ENCODE measurements around the gene CPNE8.

The CPNE8 gene

DNA sequence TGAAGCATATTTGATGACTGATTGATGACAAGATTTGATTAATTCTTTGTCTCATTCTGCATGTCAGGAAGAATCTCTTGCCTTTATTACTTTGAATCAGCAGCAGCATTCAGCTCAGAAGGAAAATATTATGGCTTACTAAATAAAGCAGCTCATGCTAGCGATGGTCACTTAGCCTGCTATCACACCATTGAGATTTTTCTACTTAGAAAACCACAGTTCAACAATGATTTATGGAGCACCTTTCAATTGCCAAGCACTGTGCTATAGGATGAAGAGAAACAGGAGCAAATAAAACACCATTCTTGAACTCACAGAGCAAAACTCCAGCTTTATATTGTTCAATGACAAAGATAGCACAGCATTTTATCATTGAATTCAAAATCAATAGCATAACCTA is 197.7 kb downstream of the CPNE8 start:
- H3K36me3 ChIP-seq (ENCODE audit: insufficient read depth, low read length) = no peaks in the 10 kb centered on the region

DNA sequence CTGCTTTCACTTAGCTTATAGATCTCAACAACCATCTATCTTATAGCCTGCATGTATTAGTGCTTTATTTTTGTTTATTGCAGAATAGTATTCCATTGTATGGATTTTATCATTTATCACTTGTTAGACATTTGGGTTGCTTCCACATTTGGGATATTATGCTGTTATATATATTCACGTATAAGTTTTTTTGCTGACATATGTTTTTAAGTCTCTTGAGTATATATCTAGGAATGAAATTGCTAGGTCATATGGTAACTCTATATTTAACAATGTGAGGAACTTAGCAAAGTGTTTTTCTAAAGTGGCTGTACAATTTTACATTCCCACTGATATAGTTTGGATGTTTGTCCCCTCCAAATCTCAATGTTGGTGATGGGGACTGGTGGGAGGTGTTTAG is 208.1 kb downstream of the CPNE8 start:
- Histone ChIP-seq H3K36me3 (ENCODE audit: insufficient read depth, low read length) (no peaks in the 10 kb centered on the region), H3K4me1 (ENCODE audit: insufficient read depth, low read length) (peaks cover 11% of the 10 kb centered on the region), H3K9ac (ENCODE audit: low read depth, low read length) (no peak overlapping the region), H3K9me3 (ENCODE audit: control insufficient read depth, insufficient read depth, low read length) (no peaks in the 10 kb centered on the region)

More for the DNA sequence above, 197.7 kb downstream of the CPNE8 start:
- Histone ChIP-seq H3K9ac (ENCODE audit: low read depth, low read length) (no peak overlapping the region), H3K4me1 (ENCODE audit: insufficient read depth, low read length) (no peaks in the 10 kb centered on the region), H3K9me3 (ENCODE audit: control insufficient read depth, insufficient read depth, low read length) (no peaks in the 10 kb centered on the region)

DNA sequence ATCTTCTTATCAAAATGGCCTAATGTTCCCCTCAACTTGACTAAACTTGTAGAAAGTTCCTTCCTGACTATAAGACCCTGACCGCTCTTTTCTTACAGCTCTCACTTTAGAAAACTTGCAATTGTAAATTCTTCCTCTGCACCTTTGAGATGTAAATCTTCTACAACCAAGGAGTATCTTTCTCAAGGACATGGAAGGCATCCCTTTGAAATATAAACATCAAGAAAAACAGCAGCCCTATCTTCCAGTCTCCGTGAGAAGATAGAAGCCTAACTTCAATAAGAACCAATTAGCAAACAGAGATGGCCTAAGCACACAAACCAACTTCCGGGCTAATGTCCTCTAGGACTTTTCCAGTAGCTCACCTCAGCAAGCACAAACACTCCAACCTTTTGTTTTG is 210.3 kb downstream of the CPNE8 start:
- no peak overlapping the region for H3K9ac ChIP-seq (ENCODE audit: low read depth, low read length)
- H3K36me3 ChIP-seq (ENCODE audit: insufficient read depth, low read length) = no peaks in the 10 kb centered on the region
- no peaks in the 10 kb centered on the region for H3K9me3 ChIP-seq (ENCODE audit: control insufficient read depth, insufficient read depth, low read length)
- H3K4me1 ChIP-seq (ENCODE audit: insufficient read depth, low read length) = peaks cover 11% of the 10 kb centered on the region

DNA sequence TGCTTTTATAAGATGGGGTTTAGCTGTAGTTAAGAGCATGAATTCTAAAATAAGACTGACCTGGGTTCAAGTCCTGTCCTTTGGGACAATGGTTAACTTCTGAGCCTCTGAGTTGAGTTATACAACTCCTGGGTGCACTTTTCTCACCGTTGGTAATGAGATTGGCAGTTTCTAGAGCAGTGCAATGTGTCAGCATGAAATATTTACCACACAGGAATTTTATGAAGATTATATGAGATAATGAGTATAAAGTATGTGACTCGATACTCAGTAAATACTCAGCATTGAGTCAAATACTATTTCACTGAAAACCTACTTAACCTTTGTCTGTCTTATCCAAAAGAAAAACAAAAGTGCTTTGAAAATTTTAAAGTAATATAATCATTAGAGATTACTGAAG is 214.2 kb downstream of the CPNE8 start:
- H3K36me3 ChIP-seq (ENCODE audit: insufficient read depth, low read length) = no peaks in the 10 kb centered on the region
- no peak overlapping the region for H3K9ac ChIP-seq (ENCODE audit: low read depth, low read length)
- H3K9me3 ChIP-seq (ENCODE audit: control insufficient read depth, insufficient read depth, low read length) = no peaks in the 10 kb centered on the region
- peaks cover 11% of the 10 kb centered on the region for H3K4me1 ChIP-seq (ENCODE audit: insufficient read depth, low read length)

DNA sequence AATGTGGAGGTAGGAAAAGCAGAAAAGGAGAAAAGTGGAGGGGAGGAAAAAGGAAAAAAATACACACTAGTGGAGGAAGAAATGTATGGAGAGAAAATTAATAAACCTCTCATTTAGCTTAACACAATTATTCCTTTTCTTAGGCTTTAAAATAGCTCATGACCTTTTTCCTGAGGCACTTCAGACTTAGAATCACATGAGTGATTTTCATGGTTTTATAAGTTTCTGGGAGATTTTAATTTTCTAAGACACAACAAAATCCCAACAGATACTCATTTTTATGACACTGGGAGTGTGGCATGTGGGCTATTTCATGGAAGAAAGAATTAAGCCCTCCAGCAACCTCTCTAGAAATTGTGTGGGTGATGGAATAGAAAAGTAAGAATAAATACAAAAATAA is 214.7 kb downstream of the CPNE8 start:
- Histone ChIP-seq H3K9ac (ENCODE audit: low read depth, low read length) (no peak overlapping the region), H3K9me3 (ENCODE audit: control insufficient read depth, insufficient read depth, low read length) (no peaks in the 10 kb centered on the region), H3K36me3 (ENCODE audit: insufficient read depth, low read length) (no peaks in the 10 kb centered on the region), H3K4me1 (ENCODE audit: insufficient read depth, low read length) (peaks cover 11% of the 10 kb centered on the region)

DNA sequence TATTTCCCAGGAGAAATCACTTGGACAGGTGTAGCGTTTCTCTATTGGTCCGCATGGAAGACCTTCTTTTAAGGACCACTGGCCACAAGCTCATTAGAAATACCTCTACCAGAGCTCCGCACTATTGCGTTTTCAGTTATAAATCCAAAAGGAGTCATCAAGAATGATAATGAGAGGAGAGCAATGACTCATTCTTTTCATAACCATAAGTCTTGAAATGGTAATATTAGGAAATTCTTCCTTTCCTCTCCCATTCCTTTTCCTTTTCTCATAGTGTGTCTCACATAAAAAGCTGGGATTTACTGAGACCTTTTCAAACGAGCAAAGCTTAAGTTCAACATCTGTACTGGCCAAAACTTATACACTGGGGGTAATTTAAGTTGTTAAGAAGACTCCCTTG is 215.7 kb downstream of the CPNE8 start:
- H3K4me1 ChIP-seq (ENCODE audit: insufficient read depth, low read length) = 0 out of 2 replicates have a peak, but pooled peaks cover 3% of the 10 kb centered on the region
- H3K9me3 ChIP-seq (ENCODE audit: control insufficient read depth, insufficient read depth, low read length) = no peaks in the 10 kb centered on the region
- H3K36me3 ChIP-seq (ENCODE audit: insufficient read depth, low read length) = no peaks in the 10 kb centered on the region
- H3K9ac ChIP-seq (ENCODE audit: low read depth, low read length) = no peak overlapping the region

DNA sequence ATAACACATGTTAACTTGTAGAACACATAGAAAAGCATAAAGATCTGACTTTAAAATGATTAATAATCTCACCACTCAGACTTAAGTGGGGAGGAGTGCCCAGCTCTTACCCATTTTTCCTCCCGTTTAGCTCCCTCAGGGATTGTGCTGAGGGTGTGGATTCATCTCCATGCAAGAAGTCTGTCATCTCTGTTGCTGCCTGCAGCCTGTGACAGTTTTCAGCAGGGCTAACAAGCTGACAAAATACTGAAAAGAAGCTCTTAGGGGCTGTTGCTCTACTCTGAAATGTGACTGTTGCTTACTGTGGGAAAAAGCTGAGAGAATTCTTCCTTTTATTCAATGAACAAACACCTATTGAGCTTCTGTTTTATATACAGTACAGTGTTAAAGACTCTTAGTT is 216.2 kb downstream of the CPNE8 start:
- H3K9me3 ChIP-seq (ENCODE audit: control insufficient read depth, insufficient read depth, low read length) = no peaks in the 10 kb centered on the region
- H3K9ac ChIP-seq (ENCODE audit: low read depth, low read length) = no peak overlapping the region
- H3K4me1 ChIP-seq (ENCODE audit: insufficient read depth, low read length) = no peaks in the 10 kb centered on the region
- no peaks in the 10 kb centered on the region for H3K36me3 ChIP-seq (ENCODE audit: insufficient read depth, low read length)

DNA sequence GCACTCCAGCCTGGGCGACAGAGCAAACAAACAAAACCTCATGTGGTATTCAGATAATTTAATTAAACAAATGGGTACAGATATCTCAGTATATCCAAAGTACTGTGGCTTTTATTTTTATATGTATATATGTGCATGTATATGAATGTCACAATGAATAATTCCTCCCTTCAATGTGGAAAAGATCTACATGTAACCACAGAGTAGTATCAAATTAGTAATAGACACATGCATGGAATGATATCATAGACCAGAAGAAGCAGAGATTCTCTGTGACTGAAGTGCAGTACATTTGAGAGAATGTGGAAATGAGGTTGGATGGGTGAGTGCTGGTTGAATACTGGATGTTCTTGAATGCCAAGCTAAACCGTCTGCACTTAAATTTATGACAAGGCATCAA is 222.9 kb downstream of the CPNE8 start:
- H3K9ac ChIP-seq (ENCODE audit: low read depth, low read length) = no peak overlapping the region
- H3K36me3 ChIP-seq (ENCODE audit: insufficient read depth, low read length) = no peaks in the 10 kb centered on the region
- no peaks in the 10 kb centered on the region for H3K9me3 ChIP-seq (ENCODE audit: control insufficient read depth, insufficient read depth, low read length)
- no peaks in the 10 kb centered on the region for H3K4me1 ChIP-seq (ENCODE audit: insufficient read depth, low read length)

DNA sequence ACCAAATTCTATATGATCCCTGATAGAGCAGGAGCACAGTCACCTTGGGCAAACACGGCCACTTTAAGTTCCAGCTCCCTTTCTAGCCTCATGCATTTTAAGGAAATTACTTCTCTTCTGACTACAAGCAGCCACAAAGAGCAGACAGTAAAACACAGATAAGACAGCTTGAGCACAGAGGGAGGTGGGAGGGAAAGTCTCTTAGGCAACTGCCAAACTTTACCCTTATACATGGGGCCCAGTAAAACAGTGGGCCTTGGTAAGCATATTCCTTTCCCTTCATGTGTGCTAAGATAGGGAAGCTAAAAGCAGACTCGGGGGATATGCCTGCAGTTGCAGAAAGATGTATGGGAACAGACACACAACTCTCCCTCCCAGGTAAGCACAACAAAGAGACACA is 235.9 kb downstream of the CPNE8 start:
- Histone ChIP-seq H3K9me3 (ENCODE audit: control insufficient read depth, insufficient read depth, low read length) (no peaks in the 10 kb centered on the region), H3K9ac (ENCODE audit: low read depth, low read length) (no peak overlapping the region), H3K4me1 (ENCODE audit: insufficient read depth, low read length) (no peaks in the 10 kb centered on the region), H3K36me3 (ENCODE audit: insufficient read depth, low read length) (no peaks in the 10 kb centered on the region)

DNA sequence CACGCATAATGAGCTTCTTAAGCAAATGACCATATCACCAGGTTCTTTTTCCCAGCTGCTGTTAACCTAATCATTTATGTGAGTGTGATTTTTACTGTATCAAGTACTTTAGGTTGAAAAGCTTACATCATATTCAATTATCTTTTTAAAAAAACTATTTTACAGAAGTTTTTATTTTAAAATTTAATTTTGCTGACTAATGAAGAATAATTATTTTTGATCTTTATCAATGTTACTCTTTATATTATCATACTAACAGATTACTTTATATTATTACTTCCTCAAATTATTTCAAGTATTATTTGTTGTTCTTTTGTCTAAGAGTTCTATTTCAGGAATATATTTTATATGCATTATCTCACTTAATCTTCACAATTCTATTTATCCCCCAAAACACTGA is 236.3 kb downstream of the CPNE8 start:
- Histone ChIP-seq H3K4me1 (ENCODE audit: insufficient read depth, low read length) (no peaks in the 10 kb centered on the region), H3K9ac (ENCODE audit: low read depth, low read length) (no peak overlapping the region), H3K36me3 (ENCODE audit: insufficient read depth, low read length) (no peaks in the 10 kb centered on the region), H3K9me3 (ENCODE audit: control insufficient read depth, insufficient read depth, low read length) (no peaks in the 10 kb centered on the region)

DNA sequence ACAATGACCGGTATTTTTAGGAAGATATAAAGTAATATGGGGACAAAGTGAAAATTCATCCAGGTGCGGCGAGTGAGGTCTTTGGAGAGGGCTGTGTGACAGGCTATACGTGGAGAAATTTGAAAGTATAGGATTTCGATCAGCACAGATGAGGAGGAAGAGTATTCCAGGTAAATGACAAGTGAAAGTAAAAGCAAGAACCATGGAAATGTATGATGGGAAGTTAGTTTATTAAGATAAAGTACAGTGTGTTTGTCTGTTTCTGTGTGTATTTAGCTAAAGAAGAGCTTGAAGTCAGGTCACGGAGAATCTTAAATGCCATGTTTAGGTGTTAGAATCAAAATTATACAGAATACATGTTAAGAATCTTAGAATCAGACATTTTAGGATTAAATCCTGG is 239.0 kb downstream of the CPNE8 start:
- Histone ChIP-seq H3K9me3 (ENCODE audit: control insufficient read depth, insufficient read depth, low read length) (no peaks in the 10 kb centered on the region), H3K4me1 (ENCODE audit: insufficient read depth, low read length) (no peaks in the 10 kb centered on the region), H3K36me3 (ENCODE audit: insufficient read depth, low read length) (no peaks in the 10 kb centered on the region), H3K9ac (ENCODE audit: low read depth, low read length) (no peak overlapping the region)

DNA sequence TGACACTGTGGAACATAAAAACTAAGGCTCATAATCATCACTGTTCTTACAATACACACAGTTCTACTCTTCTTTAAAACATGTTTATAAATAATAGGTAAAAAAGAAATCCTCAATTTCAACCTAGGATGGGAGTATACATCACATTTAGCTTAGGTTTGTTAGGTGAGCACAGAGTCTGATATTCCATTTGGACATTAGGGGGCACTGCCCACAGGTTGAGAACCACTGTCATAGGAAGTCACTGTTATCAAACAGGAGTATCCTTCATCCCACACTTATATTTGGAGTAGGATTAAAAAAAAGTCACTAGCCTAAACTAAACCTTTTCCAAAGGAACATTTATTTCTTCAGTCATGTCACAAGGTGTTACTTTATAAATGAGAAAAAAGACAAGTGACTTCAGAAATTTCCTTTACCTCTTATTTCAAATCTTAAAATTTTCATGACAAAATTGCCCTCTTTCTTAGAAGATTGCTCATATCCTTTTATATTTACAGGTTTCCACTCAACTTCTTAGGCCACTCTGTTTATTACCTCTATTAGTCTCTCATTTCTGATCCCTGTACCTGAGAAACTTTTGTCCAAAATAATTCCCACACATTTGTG is 240.6 kb downstream of the CPNE8 start:
- Histone ChIP-seq H3K9ac (ENCODE audit: low read depth, low read length) (no peak overlapping the region), H3K4me1 (ENCODE audit: insufficient read depth, low read length) (no peaks in the 10 kb centered on the region), H3K36me3 (ENCODE audit: insufficient read depth, low read length) (no peaks in the 10 kb centered on the region), H3K9me3 (ENCODE audit: control insufficient read depth, insufficient read depth, low read length) (no peaks in the 10 kb centered on the region)

DNA sequence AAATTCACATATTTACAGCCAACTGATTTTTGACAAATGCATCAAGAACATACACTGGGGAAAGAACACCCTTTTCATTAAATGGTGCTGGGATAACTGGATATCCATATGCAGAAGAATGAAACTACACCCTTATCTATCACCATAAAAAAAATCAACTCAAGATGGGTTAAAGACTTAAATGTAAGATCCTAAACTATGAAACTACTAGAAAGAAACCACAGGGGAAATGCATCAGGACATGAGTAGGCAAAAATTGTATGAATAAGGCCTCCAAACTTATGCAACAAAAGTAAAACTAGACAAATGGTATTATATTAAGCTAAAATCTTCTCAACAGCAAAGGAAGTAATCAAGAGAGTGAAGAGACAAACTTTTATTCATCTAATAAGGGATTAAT is 242.6 kb downstream of the CPNE8 start:
- H3K36me3 ChIP-seq (ENCODE audit: insufficient read depth, low read length) = no peaks in the 10 kb centered on the region
- no peaks in the 10 kb centered on the region for H3K4me1 ChIP-seq (ENCODE audit: insufficient read depth, low read length)
- no peaks in the 10 kb centered on the region for H3K9me3 ChIP-seq (ENCODE audit: control insufficient read depth, insufficient read depth, low read length)
- H3K9ac ChIP-seq (ENCODE audit: low read depth, low read length) = no peak overlapping the region

DNA sequence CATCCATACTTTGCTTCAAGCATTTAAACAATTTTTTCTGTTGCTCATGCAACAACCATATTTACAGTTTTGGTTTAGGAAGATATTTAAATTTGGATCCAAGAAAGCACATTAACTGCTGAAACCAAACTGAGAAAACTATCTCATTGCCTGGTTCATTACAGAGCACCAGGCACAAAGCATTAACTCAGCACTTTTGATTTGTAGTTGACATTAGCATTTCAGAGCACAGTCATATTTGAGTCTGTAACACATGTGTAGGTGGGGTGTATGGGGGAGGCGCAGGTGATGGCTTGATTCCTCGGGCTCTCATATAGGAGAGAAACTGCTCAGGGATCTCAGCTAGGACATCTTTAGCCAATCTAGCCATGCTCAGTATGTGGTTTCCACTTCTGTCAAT is 251.7 kb downstream of the CPNE8 start:
- Histone ChIP-seq H3K36me3 (ENCODE audit: insufficient read depth, low read length) (no peaks in the 10 kb centered on the region), H3K9me3 (ENCODE audit: control insufficient read depth, insufficient read depth, low read length) (no peaks in the 10 kb centered on the region), H3K9ac (ENCODE audit: low read depth, low read length) (no peak overlapping the region), H3K4me1 (ENCODE audit: insufficient read depth, low read length) (no peaks in the 10 kb centered on the region)

DNA sequence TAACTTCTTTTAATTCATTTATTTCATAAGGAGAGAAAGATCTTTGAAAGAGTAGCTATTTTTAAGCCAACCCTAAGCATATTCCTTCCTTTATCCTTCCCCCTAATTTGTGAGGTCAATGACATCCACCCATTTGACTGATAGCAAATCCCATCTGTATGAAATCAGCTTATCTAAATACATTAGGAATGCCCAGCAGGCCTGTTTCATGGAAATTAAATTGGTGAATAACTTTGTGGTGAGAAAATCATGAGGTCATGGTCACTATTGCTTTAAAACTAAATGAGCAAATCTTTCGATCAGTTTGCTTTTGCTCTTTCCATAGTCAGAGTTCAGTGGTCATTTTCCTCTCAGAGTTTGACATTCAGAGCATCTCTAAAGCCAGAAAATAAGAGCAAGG is 256.6 kb downstream of the CPNE8 start:
- Histone ChIP-seq H3K9ac (ENCODE audit: low read depth, low read length) (no peak overlapping the region), H3K4me1 (ENCODE audit: insufficient read depth, low read length) (no peaks in the 10 kb centered on the region; the same call in 1 of the 2 replicates), H3K36me3 (ENCODE audit: insufficient read depth, low read length) (no peaks in the 10 kb centered on the region), H3K9me3 (ENCODE audit: control insufficient read depth, insufficient read depth, low read length) (no peaks in the 10 kb centered on the region)

DNA sequence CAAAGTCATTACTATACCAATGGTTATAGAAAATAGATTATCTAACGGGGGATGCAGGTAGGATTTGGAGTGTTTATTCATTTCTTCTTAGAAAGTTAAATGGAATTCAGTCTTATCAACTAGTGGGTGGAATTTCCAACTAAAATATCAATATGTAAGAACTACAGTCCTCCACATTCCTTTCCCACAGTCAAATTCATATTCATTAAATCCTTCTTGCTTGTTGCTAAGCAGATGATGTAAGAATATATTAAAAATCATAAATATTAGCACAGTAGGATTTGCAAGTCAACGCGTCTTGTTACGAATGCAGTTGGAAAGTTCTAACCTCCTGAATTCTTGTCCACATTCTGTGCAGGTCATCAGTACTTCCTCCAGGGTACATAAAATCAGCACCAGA is 259.2 kb downstream of the CPNE8 start:
- H3K4me1 ChIP-seq (ENCODE audit: insufficient read depth, low read length) = no peaks in the 10 kb centered on the region; the same call in 1 of the 2 replicates
- H3K9me3 ChIP-seq (ENCODE audit: control insufficient read depth, insufficient read depth, low read length) = no peaks in the 10 kb centered on the region
- no peak overlapping the region for H3K9ac ChIP-seq (ENCODE audit: low read depth, low read length)
- no peaks in the 10 kb centered on the region for H3K36me3 ChIP-seq (ENCODE audit: insufficient read depth, low read length)

Data from ES-I3 (cell line).